Measurements from ENCODE around the gene CPA3. TPM values are rescaled to one million over a fixed set of nuclear protein-coding genes. Genes with fewer than 3 reads are reported as not detected.

Gene CPA3
- total and polyA plus RNA-seq, 10 donors: 0.06 to 5.6 (median 0.49) TPM; not detected in 3

- WGBS, 5 donors: 72 to 88% (median 86%) methylated on average over 1 of the region's 1 CpG
- intact Hi-C loops (cut with DNase I; ENCODE audit: low total_unique reads): no loop called here
- H3K27ac ChIP-seq: no peak overlapping the region
These were observed 18.1 kb downstream of the CPA3 start for GRCh38 chr3:148883163-148883562.

DNA sequence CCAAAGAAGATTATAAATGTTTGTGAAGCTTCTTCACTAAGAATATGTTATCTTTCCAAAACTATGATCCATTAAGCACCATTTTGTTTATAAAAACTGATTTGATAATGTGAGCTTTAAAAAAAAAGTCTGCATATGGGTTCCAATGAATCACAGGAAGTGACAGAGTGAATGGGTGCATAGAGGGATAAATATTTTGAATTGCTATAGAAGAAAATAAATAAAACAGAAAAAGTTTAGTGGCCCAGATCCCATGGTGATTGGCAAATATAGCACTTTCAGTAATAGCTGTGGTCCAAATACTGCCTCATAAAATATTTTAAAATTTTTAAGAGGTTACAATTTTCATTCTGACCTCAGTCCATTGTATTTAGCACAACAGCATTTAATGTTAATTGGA lies 19.2 kb downstream of the CPA3 start:
- Histone ChIP-seq H3K27ac (no peak overlapping the region), H3K27me3 (replicated peaks in 1 of 7) (no peaks in the 10 kb centered on the region), H3K9me3 (no peaks in the 10 kb centered on the region), H3K4me3 (no peak overlapping the region), H3K36me3 (no peaks in the 10 kb centered on the region), H3K4me1 (no peaks in the 10 kb centered on the region)
- no peak for DNase-seq
- TF ChIP-seq POLR2A (IDR thresholded peaks at IDR 0.05) (no peak), POLR2AphosphoS5 (IDR thresholded peaks at IDR 0.05) (no peak)
- TF ChIP-seq, protein P1, sequence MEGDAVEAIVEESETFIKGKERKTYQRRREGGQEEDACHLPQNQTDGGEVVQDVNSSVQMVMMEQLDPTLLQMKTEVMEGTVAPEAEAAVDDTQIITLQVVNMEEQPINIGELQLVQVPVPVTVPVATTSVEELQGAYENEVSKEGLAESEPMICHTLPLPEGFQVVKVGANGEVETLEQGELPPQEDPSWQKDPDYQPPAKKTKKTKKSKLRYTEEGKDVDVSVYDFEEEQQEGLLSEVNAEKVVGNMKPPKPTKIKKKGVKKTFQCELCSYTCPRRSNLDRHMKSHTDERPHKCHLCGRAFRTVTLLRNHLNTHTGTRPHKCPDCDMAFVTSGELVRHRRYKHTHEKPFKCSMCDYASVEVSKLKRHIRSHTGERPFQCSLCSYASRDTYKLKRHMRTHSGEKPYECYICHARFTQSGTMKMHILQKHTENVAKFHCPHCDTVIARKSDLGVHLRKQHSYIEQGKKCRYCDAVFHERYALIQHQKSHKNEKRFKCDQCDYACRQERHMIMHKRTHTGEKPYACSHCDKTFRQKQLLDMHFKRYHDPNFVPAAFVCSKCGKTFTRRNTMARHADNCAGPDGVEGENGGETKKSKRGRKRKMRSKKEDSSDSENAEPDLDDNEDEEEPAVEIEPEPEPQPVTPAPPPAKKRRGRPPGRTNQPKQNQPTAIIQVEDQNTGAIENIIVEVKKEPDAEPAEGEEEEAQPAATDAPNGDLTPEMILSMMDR (IDR thresholded peaks at IDR 0.05 in 8 of 11, conservative IDR thresholded peaks at IDR 0.05 in 3 of 11): no peak
- intact Hi-C loops (cut with DNase I; ENCODE audit: low total_unique reads): no loop called here

More at GRCh38 chr3:148883163-148883562, 18.1 kb downstream of the CPA3 start:
- Histone ChIP-seq H3K36me3 (no peaks in the 10 kb centered on the region), H3K27me3 (replicated peaks in 1 of 7) (no peaks in the 10 kb centered on the region), H3K9me3 (no peaks in the 10 kb centered on the region), H3K4me1 (no peaks in the 10 kb centered on the region), H3K4me3 (no peak overlapping the region)
- no peak for DNase-seq
- TF ChIP-seq POLR2A (IDR thresholded peaks at IDR 0.05) (no peak), POLR2AphosphoS5 (IDR thresholded peaks at IDR 0.05) (no peak)
- TF ChIP-seq, protein P1 (IDR thresholded peaks at IDR 0.05 in 8 of 11, conservative IDR thresholded peaks at IDR 0.05 in 3 of 11): no peak

GRCh38 chr3:148889828-148890227 lies 24.7 kb downstream of the CPA3 start:
- peaks cover 0 to 5% (median 0%) of the 10 kb centered on the region in 8 donors for H3K9me3 ChIP-seq
- H3K36me3 ChIP-seq: no peaks in the 10 kb centered on the region
- 67 to 79% (median 70%) methylated on average over 2 of the region's 2 CpGs for WGBS, 5 donors
- no peaks in the 10 kb centered on the region for H3K4me1 ChIP-seq
- intact Hi-C loops (cut with DNase I; ENCODE audit: low total_unique reads): no loop called here
- no peaks in the 10 kb centered on the region for H3K27me3 ChIP-seq (replicated peaks in 1 of 7)
- no peak for DNase-seq
- H3K4me3 ChIP-seq: no peak overlapping the region
- no peak overlapping the region for H3K27ac ChIP-seq
- no peak for TF ChIP-seq POLR2A (IDR thresholded peaks at IDR 0.05)
- TF ChIP-seq POLR2AphosphoS5 (IDR thresholded peaks at IDR 0.05): no peak
- TF ChIP-seq, protein P1 (IDR thresholded peaks at IDR 0.05 in 8 of 11, conservative IDR thresholded peaks at IDR 0.05 in 3 of 11): no peak

- TF ChIP-seq, protein P1 (IDR thresholded peaks at IDR 0.05 in 8 of 11, conservative IDR thresholded peaks at IDR 0.05 in 3 of 11): no peak
- no peak for TF ChIP-seq POLR2A (IDR thresholded peaks at IDR 0.05)
- no peak for DNase-seq
- intact Hi-C loops (cut with DNase I; ENCODE audit: low total_unique reads): no loop called here
- 62 to 86% (median 74%) methylated on average over 3 of the region's 3 CpGs for WGBS, 5 donors
- H3K4me1 ChIP-seq: no peaks in the 10 kb centered on the region
- H3K4me3 ChIP-seq: no peak overlapping the region
- no peak overlapping the region for H3K27ac ChIP-seq
- peaks cover 0 to 5% (median 0%) of the 10 kb centered on the region in 8 donors for H3K9me3 ChIP-seq
- H3K36me3 ChIP-seq: no peaks in the 10 kb centered on the region
- H3K27me3 ChIP-seq (replicated peaks in 1 of 7): peaks cover 0 to 6% (median 0%) of the 10 kb centered on the region in 7 donors
These were observed 31.0 kb downstream of the CPA3 start for GRCh38 chr3:148896062-148896461.
